Natural killer cell (primary cell): ENCODE results near the gene SIRT2. TPM values are rescaled to one million over a fixed set of nuclear protein-coding genes. Genes with fewer than 3 reads are reported as not detected.

Experiments used
- ATAC-seq, 3 donors: fragments of 150-1000 bp in 2 of 3; fragments of 200-7000 bp in 1 of 3; cut with Tn5 transposase; 1 replicate in 1 of 3; 2 replicates in 2 of 3; pipeline ENCODE4 v1.10.0; 2021; ENCODE audit warnings: mild to moderate bottlenecking in 2 of 3, moderate library complexity in 2 of 3
- DNase-seq, 2 donors: peaks; one replicate each; pipeline versions ENCODE4 v3.0.0 to v3.0.0-alpha.2; 2013 to 2021; ENCODE audit warnings: mixed read lengths in 1 of 2
- H3K27ac ChIP-seq: one replicate; pipeline ENCODE4 v1.5.1; 2013; ENCODE audit warnings: mild to moderate bottlenecking, low read length
- H3K27me3 ChIP-seq: one replicate; pipeline ENCODE4 v1.6.1; 2013; ENCODE audit warnings: low read length; ENCODE audit not compliant: control insufficient read depth, insufficient read depth
- H3K36me3 ChIP-seq: one replicate; pipeline ENCODE4 v1.6.1; 2013; ENCODE audit warnings: low read length; ENCODE audit not compliant: control insufficient read depth, insufficient read depth
- H3K4me1 ChIP-seq: one replicate; pipeline ENCODE4 v1.6.1; 2013; ENCODE audit warnings: low read length; ENCODE audit not compliant: control insufficient read depth, insufficient read depth
- H3K4me3 ChIP-seq: one replicate; pipeline ENCODE4 v1.5.1; 2013; ENCODE audit warnings: low read length
- H3K9me3 ChIP-seq: one replicate; pipeline ENCODE4 v1.6.1; 2013; ENCODE audit warnings: low read length; ENCODE audit not compliant: control insufficient read depth, insufficient read depth
- H3K27ac Mint-ChIP-seq, 2 donors: one replicate each; pipeline ENCODE4 v1.8.0; 2022; ENCODE audit warnings: mild to moderate bottlenecking in 2 of 2, mixed read lengths in 2 of 2, moderate library complexity in 1 of 2
- H3K27me3 Mint-ChIP-seq, 2 donors: one replicate each; pipeline ENCODE4 v1.8.0; 2022; ENCODE audit warnings: low read depth in 2 of 2, mixed read lengths in 2 of 2
- H3K36me3 Mint-ChIP-seq: one replicate; pipeline ENCODE4 v1.8.0; 2022; ENCODE audit warnings: mixed read lengths
- H3K4me1 Mint-ChIP-seq, 2 donors: one replicate each; pipeline ENCODE4 v1.8.0; 2022; ENCODE audit warnings: mixed read lengths in 2 of 2
- H3K4me3 Mint-ChIP-seq: one replicate; pipeline ENCODE4 v1.8.0; 2022; ENCODE audit warnings: mild to moderate bottlenecking, moderate library complexity, mixed read lengths
- H3K9me3 Mint-ChIP-seq, 2 donors: one replicate each; pipeline ENCODE4 v1.8.0; 2022; ENCODE audit warnings: mixed read lengths in 2 of 2
- CTCF ChIP-seq: fragments of 200-600 bp; IDR thresholded peaks from one replicate; pipeline ENCODE4 v1.8.0; 2022; ENCODE audit warnings: antibody characterized with exemption
- WGBS: methylation state at CpG from one replicate; pipeline ENCODE4 v1.1.7; 2013; ENCODE audit warnings: missing lambda C conversion rate; ENCODE audit not compliant: insufficient coverage; 5-methylcytosine and 5-hydroxymethylcytosine counted together
- intact Hi-C: fragments of 100-400 bp; cut with micrococcal nuclease; formaldehyde crosslinking; loops from one replicate; pipeline ENCODE4 v1.14.2; 2022
- total RNA-seq, 4 donors: library from RNA; stranded (reverse); fragments of 120-200 nt in 1 of 4; gene quantifications; one replicate each; pipeline versions ENCODE4 v1.2.3 to v1.2.4, GENCODE V29; 2013 to 2022

The SIRT2 gene
- total RNA-seq, 3 donors from 2014 or later (not counting 1 experiment from before 2014, with no cell fraction given) = 171 to 283 (median 208) TPM

DNA sequence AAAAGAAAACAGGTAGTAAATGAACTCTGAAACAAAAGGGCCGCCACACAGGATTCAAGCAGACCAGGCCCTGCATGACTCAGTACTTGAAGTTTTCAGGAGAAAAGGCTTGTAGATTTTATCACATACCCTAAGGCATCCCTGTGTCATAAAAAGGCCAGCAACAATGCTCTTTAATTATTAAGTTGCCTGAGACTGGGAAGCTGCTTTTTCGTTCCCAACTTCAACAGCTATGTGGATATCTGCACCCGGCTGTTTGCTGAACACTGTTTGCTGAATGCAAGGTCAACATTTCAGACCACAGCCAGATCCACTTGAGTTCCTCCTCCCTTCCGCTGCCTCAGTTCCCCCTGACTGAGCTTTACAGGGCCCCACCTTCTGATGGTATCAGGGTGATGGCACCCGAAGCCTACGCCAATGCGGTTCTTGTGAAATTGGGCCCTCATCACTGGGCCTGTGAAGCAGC, 61.7 kb downstream of the SIRT2 start:
- Mint-ChIP-seq H3K9me3 (no peaks in the 10 kb centered on the region), H3K4me1 (peaks cover 11 to 33% of the 10 kb centered on the region in 2 donors), H3K27me3 (no peaks in the 10 kb centered on the region), H3K36me3 (peaks cover 12% of the 10 kb centered on the region), H3K27ac (peak overlapping the region in 1 of 2 donors; percentile 64), H3K4me3 (no peak overlapping the region)
- WGBS = 96% methylated on average over 7 of the region's 7 CpGs
- no peak for TF ChIP-seq CTCF
- Histone ChIP-seq H3K4me1 (peaks cover 19% of the 10 kb centered on the region), H3K36me3 (peaks cover 73% of the 10 kb centered on the region), H3K4me3 (no peak overlapping the region), H3K27ac (no peak overlapping the region), H3K9me3 (no peaks in the 10 kb centered on the region), H3K27me3 (no peaks in the 10 kb centered on the region)
- DNase-seq (no peak), ATAC-seq (no peak)
- intact Hi-C loops = no loop called here

DNA sequence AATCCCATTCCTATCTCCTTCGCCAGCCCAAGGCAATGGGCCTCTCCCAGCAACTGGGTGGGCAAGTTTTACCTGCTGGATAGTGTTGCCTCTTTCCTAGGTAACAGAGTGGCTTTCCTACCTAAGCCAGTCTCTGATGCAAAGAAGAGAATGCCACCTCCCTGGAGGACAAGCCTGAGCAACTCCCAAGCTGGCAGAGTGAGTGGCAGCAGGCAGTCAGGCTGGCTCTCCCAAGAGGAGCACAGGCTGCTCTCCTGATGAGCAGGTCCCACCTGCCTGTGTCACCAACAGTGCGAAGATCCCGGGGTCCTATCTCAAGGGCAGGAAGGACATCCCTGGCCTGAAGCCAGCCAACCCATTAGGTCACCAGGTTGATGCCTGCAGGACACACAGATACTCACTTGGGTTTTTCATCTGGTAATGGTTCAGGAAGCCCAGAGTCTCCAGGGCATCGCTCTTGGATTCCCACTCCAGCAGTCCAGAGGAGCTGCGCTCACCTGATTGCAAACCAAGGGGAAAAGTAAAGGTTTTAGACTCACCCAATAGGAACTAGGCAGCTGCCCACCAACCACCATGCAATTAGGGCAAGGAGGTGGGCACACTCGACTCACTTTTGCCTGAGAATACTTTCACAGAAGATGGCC, 62.3 kb downstream of the SIRT2 start:
- Mint-ChIP-seq H3K4me3 (no peak overlapping the region), H3K4me1 (peaks cover 7 to 30% of the 10 kb centered on the region in 2 donors), H3K27me3 (no peaks in the 10 kb centered on the region), H3K9me3 (no peaks in the 10 kb centered on the region), H3K27ac (peak overlapping the region; percentile 29 to 64), H3K36me3 (peaks cover 6% of the 10 kb centered on the region)
- Histone ChIP-seq H3K36me3 (peaks cover 67% of the 10 kb centered on the region), H3K4me3 (no peak overlapping the region), H3K27ac (no peak overlapping the region), H3K27me3 (no peaks in the 10 kb centered on the region), H3K4me1 (peaks cover 18% of the 10 kb centered on the region), H3K9me3 (no peaks in the 10 kb centered on the region)
- DNase-seq = peak in 1 of 2 donors; percentile 12
- intact Hi-C loops = no loop called here
- no peak for ATAC-seq
- WGBS = 93% methylated on average over 6 of the region's 6 CpGs
- TF ChIP-seq CTCF = no peak

GRCh38 chr19:38836159-38836982, 63.0 kb downstream of the SIRT2 start:
- Mint-ChIP-seq H3K27me3 (no peaks in the 10 kb centered on the region), H3K9me3 (no peaks in the 10 kb centered on the region), H3K36me3 (no peaks in the 10 kb centered on the region), H3K4me1 (peaks cover 7 to 28% of the 10 kb centered on the region in 2 donors), H3K4me3 (no peak overlapping the region), H3K27ac (peak overlapping the region; percentile 29 to 64)
- Histone ChIP-seq H3K4me1 (peaks cover 11% of the 10 kb centered on the region), H3K27ac (no peak overlapping the region), H3K27me3 (no peaks in the 10 kb centered on the region), H3K36me3 (peaks cover 59% of the 10 kb centered on the region), H3K4me3 (no peak overlapping the region), H3K9me3 (no peaks in the 10 kb centered on the region)
- 92% methylated on average over 7 of the region's 8 CpGs for WGBS
- DNase-seq (no peak), ATAC-seq (no peak)
- intact Hi-C loops = no loop called here
- TF ChIP-seq CTCF = no peak
